Measurements from ENCODE around the gene ITGB6. TPM values are rescaled to one million over a fixed set of nuclear protein-coding genes. Genes with fewer than 3 reads are reported as not detected.

The ITGB6 gene
- total RNA-seq, 1 donor from 2014 or later = not detected

GRCh38 chr2:160111951-160112798 lies 87.9 kb downstream of the ITGB6 start:
- Histone ChIP-seq H3K9me3 (ENCODE audit: low read depth) (no peaks in the 10 kb centered on the region), H3K79me2 (ENCODE audit: low read depth) (no peaks in the 10 kb centered on the region), H3F3A (ENCODE audit: low read depth) (no peaks in the 10 kb centered on the region), H3K36me3 (no peaks in the 10 kb centered on the region), H3K4me3 (no peak overlapping the region), H3K4me1 (no peaks in the 10 kb centered on the region), H3K4me2 (no peak overlapping the region), H3K9ac (no peak overlapping the region), H3K27me3 (no peaks in the 10 kb centered on the region), H4K20me1 (ENCODE audit: low read depth) (no peaks in the 10 kb centered on the region), H3K27ac (no peak overlapping the region), H2AFZ (replicated peaks) (no peak overlapping the region)
- Mint-ChIP-seq H3K27me3 (ENCODE audit: insufficient read depth, low read depth) (peaks cover 2% of the 10 kb centered on the region), H3K9me3 (peaks cover 4% of the 10 kb centered on the region), H3K36me3 (no peaks in the 10 kb centered on the region), H3K4me3 (no peak overlapping the region), H3K4me1 (no peaks in the 10 kb centered on the region), H3K27ac (no peak overlapping the region)
- no peak for DNase-seq (ENCODE audit: low spot score)
- no peak for TF ChIP-seq CTCF (IDR thresholded peaks at IDR 0.05)
- TF ChIP-seq EZH2phosphoT487 (IDR thresholded peaks at IDR 0.05) = no peak
- no peak for TF ChIP-seq EZH2 (IDR thresholded peaks at IDR 0.05)

DNA sequence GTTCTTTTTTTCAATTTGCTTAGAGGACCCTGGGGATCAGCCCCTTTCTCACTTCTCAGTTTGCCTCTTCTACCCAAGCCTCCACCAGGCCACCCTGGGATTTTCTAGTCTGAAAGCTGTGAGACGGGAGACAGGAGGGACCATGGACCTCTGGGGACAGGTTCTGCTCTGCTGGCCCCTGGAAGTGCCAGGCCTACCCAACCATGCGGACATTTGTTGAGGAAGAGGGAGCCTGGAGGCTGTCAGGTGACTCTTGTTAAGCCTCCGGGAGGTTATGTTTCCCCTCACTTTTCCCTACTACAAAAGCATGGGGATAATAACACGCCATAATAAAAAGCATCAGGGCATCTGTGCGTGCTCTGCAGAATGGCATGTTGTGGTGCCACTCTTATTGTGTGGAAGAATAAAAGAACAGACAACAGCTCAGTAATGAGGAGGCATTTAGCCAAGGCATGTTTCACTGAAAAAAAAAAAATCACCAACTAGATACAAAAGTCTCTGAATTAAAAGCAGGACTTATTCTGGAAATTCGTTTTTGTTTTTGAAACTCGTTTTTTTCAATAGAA lies 89.3 kb downstream of the ITGB6 start:
- Mint-ChIP-seq H3K4me3 (no peak overlapping the region), H3K36me3 (no peaks in the 10 kb centered on the region), H3K4me1 (no peaks in the 10 kb centered on the region), H3K27me3 (ENCODE audit: insufficient read depth, low read depth) (peaks cover 2% of the 10 kb centered on the region), H3K27ac (no peak overlapping the region), H3K9me3 (peaks cover 4% of the 10 kb centered on the region)
- no peaks in the 10 kb centered on the region for H3K36me3 ChIP-seq
- H2AFZ ChIP-seq (replicated peaks) = no peak overlapping the region
- H3K4me2 ChIP-seq = no peak overlapping the region
- H3K9me3 ChIP-seq (ENCODE audit: low read depth) = no peaks in the 10 kb centered on the region
- no peaks in the 10 kb centered on the region for H3F3A ChIP-seq (ENCODE audit: low read depth)
- no peaks in the 10 kb centered on the region for H4K20me1 ChIP-seq (ENCODE audit: low read depth)
- H3K4me1 ChIP-seq = no peaks in the 10 kb centered on the region
- TF ChIP-seq EZH2phosphoT487 (IDR thresholded peaks at IDR 0.05) (no peak), CTCF (IDR thresholded peaks at IDR 0.05) (no peak), EZH2 (IDR thresholded peaks at IDR 0.05) (no peak)
- H3K27ac ChIP-seq = no peak overlapping the region
- H3K9ac ChIP-seq = no peak overlapping the region
- no peak overlapping the region for H3K4me3 ChIP-seq
- H3K79me2 ChIP-seq (ENCODE audit: low read depth) = no peaks in the 10 kb centered on the region
- H3K27me3 ChIP-seq = no peaks in the 10 kb centered on the region
- no peak for DNase-seq (ENCODE audit: low spot score)

DNA sequence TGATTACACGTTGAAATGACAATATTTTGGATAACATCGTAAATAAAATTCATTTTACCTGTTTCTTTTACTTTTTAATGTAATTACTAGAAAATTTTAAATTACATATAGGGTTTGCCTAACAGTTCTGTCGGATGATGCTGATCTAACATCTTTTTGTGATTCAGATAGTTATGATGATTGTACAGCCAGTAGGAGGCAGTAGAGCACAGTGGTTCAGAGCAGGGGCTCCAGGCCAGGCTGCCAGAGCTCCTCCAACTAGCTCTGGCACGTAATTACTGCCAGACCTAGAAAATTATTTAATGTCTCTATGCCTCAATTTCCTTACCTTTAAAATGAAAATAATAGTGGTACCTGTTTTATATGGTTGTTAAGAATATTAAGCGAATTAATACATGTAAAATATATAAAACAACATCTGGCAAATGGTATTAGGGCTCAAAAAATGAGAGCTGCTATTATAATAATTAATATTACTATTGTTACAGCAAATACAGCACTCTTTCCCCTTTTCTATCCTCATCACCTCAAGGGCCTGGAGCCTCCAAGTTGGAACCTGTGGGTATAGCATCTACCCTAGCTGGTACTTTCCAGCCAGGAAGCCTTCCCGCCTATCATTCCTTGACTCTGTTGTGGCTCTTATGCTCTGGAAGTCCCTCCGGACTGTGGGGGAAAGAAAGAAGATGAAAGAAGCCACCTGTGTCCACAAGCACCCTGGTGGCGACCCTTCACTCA lies 90.0 kb downstream of the ITGB6 start:
- no peak overlapping the region for H3K27ac Mint-ChIP-seq
- no peak overlapping the region for H3K4me3 Mint-ChIP-seq
- Histone ChIP-seq H3K36me3 (no peaks in the 10 kb centered on the region), H3K27me3 (no peaks in the 10 kb centered on the region), H4K20me1 (ENCODE audit: low read depth) (no peaks in the 10 kb centered on the region), H3F3A (ENCODE audit: low read depth) (no peaks in the 10 kb centered on the region), H3K9me3 (ENCODE audit: low read depth) (no peaks in the 10 kb centered on the region), H3K27ac (no peak overlapping the region), H3K4me3 (no peak overlapping the region), H3K4me1 (no peaks in the 10 kb centered on the region), H3K4me2 (no peak overlapping the region), H3K9ac (no peak overlapping the region), H2AFZ (replicated peaks) (no peak overlapping the region), H3K79me2 (ENCODE audit: low read depth) (no peaks in the 10 kb centered on the region)
- no peak for TF ChIP-seq EZH2phosphoT487 (IDR thresholded peaks at IDR 0.05)
- TF ChIP-seq EZH2 (IDR thresholded peaks at IDR 0.05) = no peak
- TF ChIP-seq CTCF (IDR thresholded peaks at IDR 0.05) = peak; percentile 96
- peaks cover 2% of the 10 kb centered on the region for H3K27me3 Mint-ChIP-seq (ENCODE audit: insufficient read depth, low read depth)
- H3K9me3 Mint-ChIP-seq = peaks cover 4% of the 10 kb centered on the region
- H3K4me1 Mint-ChIP-seq = no peaks in the 10 kb centered on the region
- peak; percentile 85 for DNase-seq (ENCODE audit: low spot score)
- no peaks in the 10 kb centered on the region for H3K36me3 Mint-ChIP-seq

Data from neural progenitor cell (in vitro differentiated cells).